GM18873 (cell line): Measurements from ENCODE around the gene MATN3.
"Not testable (repeated sequence)": the region's sequence is repeated elsewhere in the genome, so short reads cannot be mapped to it uniquely, and the experiment has no call there.

ENCODE experiments used
- ATAC-seq: cut with Tn5 transposase; IDR thresholded peaks from one replicate; pipeline ENCODE4 v1.9.1; 2021; ENCODE audit warnings: mild to moderate bottlenecking, moderate library complexity, moderate number of reproducible peaks; ENCODE audit not compliant: unreplicated experiment, low FRiP score

The MATN3 gene, protein sequence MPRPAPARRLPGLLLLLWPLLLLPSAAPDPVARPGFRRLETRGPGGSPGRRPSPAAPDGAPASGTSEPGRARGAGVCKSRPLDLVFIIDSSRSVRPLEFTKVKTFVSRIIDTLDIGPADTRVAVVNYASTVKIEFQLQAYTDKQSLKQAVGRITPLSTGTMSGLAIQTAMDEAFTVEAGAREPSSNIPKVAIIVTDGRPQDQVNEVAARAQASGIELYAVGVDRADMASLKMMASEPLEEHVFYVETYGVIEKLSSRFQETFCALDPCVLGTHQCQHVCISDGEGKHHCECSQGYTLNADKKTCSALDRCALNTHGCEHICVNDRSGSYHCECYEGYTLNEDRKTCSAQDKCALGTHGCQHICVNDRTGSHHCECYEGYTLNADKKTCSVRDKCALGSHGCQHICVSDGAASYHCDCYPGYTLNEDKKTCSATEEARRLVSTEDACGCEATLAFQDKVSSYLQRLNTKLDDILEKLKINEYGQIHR

DNA sequence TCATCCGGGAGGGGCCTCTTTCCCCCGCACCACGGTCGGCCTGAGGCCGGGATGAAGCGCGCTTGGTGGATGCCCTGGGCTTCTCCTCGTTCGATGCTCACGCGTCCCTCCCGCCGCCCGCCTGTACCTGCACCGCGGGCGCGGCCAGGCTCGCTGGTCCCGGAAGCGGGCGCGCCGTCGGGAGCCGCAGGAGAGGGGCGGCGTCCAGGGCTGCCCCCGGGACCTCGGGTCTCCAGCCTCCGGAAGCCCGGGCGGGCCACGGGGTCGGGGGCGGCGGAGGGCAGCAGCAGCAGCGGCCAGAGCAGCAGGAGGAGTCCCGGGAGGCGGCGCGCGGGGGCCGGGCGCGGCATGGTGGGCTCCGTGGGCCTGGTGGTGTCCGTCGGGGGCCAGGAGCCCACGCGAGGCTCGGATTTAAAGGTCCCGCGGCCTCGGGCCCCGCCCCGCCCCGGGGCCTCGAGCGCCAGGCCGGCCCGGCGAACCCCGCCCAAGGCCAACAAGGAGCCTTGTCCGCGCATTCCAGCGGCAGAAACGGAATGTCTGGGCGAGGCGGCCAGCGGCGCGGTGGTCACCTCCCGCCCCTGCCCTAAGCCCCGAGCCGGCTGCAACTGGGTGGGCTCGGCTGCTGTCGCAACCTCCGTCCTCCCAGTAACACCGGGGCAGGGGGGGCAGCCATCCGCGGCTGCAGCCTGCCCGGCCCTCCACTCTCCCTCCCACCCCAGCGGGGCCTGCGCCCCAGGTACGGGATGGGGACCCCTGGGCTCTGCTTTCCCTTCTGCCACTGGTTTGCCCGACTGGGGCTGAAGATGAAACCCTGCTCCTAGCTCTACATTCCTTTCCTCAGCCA, at the start of gene MATN3:
Gene MATN3, minus strand, starts transcription at position 387 of the 844 bp plus-strand sequence. Its CDS starts 37 bp downstream, at position 350.
- no peak for ATAC-seq

DNA sequence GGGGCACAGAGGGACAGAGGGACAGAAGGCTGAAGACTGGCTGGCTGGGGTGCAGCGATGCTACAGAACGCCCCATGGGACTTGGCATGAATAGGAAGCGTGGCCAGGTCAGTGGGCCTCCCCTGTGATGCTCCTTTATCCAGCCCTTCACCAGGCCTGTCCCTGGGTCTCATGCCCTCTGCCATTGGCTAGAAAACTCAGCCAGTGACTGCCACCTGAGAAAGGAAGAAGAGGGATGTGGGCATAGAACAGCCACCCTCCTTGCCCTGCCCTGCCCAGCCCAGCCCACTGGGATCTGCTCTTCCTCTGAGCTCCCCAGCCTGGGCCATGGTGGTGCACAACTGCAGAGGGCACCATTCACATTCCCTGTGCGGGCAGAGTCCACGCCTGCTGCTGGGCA, 49.5 kb upstream of the MATN3 start:
- no peak for ATAC-seq

DNA sequence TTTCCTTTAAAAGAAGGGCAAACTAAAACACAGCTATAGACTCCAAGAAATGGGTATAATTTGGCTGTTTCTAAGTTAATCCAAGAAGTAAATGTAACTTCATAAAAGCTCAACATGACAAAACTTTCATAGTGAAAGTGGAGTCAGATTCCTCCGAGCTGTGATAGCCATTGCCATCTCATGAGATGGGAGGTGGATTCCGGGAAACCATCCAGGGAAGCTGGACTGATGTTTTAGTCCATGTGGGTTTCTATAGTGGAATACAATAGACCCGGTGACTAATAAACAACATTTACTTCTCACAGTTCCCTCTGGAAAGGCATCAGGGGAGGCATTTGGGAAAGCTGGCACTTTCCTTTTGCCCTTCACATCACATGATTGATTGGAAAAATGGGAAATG, 49.0 kb upstream of the MATN3 start:
- ATAC-seq, result no peak

DNA sequence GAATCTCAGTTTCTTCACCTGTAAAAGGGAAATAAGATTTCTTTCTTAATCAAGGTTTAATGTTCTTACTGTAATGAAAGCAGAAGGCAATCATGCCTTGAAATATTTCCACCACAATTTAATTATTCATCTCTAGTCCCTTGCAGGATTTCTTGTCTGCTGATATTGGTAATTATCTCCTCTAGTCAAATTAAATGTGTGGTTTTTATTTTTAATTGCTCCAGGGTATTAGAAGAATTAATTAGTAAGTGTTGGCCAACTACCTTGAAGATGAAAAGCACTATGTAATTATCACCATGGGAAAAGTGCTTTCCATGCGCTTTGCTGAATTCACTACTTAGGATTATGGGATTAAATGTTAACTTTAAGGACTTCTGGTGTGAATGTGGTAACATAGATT, 47.6 kb upstream of the MATN3 start:
- ATAC-seq, result no peak

DNA sequence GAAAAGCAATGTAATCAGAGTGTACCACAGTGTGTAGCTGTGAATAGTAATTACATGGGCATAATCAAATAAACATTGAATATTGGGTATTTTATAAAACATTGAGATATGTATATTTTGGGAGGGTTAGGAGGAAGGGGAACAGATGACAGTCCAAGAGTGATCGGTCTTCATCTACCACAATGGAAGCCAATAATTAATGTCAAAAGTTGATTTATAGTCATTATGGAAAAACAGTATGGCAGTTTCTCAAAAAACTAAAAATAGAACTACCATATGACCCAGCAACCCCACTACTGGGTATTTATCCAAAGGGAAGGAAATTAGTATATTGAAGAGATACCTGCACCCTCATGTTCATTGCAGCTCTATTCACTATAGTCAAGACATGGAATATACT, 44.8 kb upstream of the MATN3 start:
- no peak for ATAC-seq

DNA sequence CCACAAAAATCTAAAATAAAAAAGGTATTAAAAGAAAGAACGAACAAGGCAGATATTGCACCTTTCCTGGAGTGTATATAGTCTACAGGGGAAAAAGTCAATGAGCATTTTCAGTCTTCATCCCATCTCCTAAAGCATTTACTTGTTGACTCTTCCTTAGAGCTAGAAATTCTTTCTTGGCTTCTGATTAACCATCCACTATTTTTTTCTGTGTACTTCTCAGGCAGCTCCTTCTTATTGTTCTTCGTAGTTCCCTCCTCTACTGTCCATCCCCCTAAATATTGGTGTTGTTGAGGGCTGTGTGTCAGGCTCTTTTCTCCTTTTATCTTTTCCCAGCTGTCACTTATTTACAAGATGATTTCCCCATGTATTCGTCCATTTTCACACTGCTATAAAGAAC, 42.5 kb upstream of the MATN3 start:
- ATAC-seq, result no peak

DNA sequence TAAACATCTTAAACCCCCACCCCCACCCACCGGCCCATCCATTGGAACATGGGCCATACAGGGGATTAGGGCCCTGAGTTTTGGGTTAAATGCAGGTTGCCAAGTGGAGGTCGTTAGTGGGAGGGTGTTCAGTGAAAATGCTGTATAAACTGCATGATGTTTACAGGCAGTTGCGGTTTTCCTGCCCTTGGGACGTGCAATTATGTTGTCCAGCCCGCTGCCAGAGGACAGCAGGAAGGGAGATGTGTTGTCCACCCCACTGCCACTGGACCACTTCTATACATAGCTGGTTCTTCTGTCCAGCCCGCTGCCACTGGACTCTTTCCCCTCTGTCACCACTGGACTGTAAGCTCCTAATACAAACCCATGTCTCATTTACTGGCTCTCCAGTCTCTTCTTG, 41.7 kb upstream of the MATN3 start:
- no peak for ATAC-seq

DNA sequence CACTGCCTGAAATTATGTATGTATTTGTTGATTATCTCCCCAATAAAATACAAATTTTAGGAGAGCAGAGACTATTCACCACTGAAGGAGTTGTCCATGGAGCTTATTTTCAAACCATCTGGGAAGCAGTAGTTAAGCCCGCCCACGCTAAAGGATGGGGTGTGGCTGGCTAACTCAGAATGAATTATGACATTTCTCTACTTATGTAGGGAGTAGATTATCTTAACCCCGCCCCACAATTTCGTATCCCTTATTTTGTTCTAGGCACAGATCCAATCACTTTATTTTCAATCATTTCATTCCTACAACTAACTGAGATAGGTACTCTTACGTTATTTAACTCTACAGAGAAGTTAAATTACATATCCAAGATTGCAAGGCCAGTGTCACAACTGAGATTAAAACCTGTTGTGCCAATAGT, 40.4 kb upstream of the MATN3 start:
- no peak for ATAC-seq

DNA sequence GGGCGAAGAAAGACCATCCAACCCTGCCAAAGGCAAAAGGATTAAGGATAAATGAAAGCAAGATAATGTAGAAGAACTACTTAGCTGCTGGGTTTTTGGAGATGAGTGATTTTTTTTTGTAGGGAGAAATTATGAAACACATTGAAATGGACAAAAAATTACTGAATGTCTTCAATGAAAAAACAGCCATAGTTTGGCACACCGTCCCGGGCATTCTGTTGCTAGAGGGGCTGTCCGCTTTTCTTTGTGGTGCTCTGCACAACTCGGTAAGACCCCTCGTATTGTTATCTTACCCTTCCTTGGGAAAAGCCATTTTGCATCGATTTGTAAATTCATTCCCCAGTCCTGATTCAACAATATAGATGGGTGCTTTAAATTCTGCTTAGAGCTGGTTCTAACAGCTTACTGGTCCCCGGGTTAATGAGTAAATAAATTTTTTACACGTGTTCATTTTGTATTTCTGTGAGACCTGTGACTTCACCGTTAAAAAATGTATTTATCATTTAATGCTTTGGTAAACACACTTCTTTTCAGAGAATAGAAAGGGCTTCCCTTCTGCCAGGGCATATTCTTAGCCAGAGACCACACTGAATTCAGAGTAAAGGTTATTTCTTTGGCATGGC, 39.9 kb upstream of the MATN3 start:
- no peak for ATAC-seq

DNA sequence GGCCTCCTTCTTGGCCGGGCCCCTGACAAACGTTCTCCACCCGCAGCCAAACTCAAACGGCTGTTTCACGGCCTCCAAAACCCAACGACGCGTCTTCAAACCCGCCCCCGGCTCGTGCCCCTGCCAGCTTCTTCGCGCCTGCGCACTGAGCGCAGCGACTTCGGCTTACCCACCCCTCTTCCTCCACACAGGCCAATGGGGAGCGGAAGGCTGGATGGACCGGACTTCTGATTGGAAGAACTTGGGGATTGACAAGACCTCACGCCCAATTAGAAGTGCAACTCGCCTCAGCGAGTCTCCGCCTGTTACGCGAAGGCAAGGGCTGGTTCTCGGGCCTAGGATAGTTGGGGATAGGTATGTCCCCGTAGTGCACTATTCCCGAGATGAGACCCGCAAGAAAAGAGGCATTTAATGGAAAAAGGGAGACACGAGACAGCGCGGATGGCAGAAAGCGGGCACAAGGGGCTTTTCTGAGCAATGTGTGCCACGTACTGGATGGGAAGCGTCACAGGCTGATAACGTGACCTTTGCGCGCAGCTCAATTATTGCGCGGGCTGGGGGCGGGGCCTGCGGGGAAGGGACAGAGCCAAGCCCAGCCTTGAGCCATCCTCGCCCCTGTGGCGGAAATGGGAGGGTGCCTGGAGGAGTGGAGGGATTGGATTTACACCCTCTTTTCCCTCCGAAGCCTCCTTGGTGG, 39.2 kb upstream of the MATN3 start, which contains the start of gene LAPTM4A:
Gene LAPTM4A, minus strand, starts transcription at position 97 of the 697 bp plus-strand sequence. CDS start 108 bp downstream, outside the sequence.
- ATAC-seq, result peak; percentile 96

DNA sequence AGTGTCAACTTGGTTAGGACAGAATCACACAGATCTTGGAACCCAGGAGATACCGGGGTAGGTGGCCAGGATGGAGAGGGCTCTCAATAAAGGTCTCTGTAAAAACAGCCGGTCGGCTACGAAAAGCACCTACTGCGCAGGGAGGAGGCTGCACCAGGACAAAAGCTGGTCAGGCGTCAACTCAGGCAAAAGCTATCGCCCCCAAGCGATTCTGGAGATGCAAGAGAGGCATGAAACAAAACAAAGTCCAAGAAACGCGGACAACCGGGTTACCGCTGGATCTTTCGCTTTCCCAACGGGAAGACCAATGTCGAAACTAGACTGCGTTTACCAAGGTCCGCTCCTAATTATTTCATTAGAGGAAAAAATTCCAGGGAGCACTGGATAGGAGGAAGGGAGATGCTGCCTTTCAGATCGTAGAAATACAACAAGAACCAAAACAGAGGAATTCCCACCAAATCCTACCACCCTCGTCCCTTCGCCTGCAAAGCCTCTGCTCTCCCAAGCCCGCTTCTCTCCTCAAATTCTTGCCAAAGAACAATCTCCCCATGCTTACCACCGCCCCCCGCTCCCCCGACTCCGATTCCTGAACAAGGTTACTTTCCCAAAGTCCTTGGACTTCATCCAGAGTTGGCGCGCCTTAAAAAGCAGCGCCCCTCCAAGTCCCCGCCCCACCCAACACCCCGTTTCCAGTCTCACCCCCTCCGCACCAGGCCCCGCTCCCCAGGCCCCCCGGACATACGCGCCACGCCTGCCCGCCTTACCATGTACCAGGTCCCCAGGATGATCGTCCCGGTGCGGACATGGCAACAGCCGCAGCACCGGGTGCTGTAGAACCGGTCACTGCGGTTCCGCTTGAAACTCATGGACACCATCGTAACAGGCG, 38.4 kb upstream of the MATN3 start:
- ATAC-seq, result peak; percentile 14

DNA sequence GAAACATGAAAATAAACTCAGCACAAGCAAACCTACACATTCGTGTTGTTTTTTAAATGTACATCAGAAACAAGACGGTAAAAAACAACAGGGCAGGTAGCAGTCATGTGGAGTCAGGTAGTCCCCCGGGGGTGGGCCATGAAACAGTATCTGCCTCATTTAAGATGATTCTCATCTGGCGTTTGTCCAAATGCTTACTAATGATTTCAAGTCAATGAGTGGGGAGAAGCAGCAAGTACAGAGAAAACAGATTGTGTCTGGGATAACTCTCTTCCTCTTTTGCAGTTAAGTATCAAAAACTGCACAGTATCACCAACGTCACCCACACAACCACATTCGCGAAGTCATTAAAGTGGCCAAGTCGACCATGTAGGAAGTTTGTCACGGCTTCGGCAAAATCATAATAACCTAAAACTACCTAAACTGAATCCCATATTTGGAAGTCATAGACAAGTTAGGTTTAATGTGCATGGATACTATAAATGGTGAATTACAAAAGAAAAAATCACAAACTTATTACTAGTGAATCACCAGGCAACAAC, 37.7 kb upstream of the MATN3 start:
- no peak for ATAC-seq

DNA sequence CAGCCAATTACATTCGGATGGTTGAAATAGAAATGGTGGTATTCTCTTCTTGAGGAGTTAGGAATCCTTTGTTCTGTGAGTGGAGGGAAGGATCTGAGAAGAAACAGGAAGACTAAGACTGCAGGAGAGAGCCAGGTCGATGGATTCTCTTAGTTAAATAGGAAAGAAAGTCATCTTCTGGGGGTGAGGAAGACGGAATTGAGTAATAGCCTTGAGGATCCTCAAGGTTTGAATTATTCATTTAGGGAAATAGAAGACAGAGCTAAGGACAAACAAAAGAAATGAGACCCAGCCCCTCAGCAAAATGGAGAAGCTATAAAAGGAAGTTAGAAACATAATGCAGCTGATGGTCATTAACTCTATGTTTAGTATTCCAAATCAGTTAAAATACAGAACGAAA, 37.2 kb upstream of the MATN3 start:
- no peak for ATAC-seq

DNA sequence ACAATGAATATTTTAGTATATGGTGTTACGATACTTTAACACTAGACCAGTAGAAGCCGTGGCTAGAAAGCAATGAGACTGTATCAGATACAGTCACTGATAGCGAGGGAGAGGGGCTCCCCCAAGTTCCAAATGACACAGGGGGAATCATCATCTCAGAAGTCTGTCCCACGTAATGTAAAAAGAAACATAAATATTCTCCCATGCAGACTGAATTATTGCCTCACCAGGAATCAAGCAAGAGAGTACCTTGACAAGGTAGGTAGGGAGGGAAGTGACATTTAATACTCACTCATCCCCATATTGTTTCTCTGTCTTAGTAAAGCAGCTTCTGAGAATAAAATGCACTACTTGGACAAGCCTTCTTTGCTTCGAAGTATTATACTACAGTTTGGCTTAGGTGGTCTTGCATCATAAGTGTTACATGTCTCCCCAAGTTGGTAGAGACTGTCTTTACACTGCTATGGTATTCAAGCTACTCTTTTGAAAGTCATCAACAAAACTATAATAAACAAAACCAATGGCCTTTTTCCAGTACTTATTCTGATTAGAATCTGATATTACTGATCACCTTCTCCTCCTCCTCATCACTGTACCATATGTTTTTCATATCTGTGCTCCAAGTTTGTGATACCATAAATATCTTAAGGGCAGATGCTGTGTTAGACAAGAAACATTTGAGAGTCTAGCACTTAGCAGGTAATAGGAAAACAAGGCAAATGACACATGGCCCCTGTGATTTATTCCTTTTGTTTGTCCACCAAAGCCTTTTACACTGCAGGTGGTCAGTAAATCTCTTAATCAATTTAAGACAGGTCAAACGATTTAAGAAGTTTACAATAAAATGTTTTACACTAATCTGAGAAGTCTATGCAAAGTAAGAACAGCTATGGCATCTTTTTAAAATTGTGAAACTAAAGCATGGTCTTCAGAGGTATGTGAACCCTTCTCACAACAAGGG, 36.3 kb upstream of the MATN3 start:
- no peak for ATAC-seq

DNA sequence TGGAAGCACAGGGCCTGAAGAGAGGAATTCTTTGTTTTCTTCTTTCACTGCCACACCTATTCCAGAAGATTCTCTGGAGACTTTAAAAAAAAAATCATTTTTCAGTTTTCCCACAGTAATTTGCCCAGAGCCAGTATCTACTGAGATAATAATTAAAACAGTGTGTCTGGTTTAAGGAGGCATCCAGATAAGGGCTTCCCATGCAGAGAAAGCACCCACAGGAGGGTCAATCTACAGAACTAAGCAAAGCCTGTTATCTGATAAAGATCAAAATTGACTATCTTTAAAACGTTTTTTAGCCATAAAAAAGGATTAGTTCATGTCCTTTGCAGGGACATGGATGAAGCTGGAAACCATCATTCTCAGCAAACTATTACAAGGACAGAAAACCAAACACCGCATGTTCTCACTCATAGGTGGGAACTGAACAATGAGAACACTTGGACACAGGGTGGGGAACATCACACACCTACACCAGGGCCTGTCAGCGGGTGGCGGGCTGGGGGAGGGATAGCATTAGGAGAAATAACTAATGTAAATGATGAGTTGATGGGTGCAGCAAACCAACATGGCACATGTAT, 33.3 kb upstream of the MATN3 start:
- not testable (repeated sequence) for ATAC-seq

DNA sequence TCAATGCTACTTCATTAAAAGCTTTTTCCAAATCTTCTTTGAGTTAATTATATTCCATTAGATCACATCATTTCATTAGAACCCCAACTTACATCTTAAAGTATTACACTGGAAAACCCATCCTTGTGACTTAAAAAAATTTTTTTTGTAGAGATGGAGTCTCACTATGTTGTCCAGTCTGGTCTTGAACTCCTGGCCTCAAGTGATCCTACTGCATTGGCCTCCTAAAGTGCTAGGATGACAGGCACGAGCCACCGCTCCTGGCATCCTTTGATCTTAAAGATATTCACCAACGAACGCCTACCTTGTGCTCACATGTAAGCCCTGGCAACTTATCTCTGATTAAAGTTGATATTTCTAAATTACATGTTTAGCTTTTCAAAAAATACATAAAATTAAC, 32.3 kb upstream of the MATN3 start:
- ATAC-seq, result no peak

DNA sequence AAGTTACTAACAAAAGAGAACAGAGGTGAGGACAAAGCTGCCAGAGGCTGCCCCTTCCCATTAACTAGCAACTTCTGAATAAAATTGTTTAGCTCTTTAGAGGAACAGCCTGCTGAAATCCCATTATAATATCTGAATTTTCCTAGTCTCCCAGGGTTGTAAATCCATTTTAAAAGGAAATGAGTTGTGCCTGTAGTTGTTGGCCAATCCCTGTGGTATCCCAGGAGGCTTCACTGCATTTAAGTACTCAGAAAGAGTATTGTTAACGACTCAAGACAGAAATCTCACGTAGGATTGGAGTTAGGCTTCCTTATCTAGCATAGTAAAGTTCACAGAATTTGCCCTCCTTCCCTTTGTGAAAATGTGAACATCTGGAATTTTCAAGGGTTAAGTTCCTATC, 30.1 kb upstream of the MATN3 start:
- no peak for ATAC-seq
